ENCODE measurements around the gene PLXNB3.
A peak's percentile ranks its signal among the peaks of the same experiment; 100 is the strongest.
"Not testable (repeated sequence)": the region's sequence is repeated elsewhere in the genome, so short reads cannot be mapped to it uniquely, and the experiment has no call there.

PLXNB3 gene

GRCh38 chrX:153763989-153764755, at the start of gene PLXNB3:
TSS of gene PLXNB3 (plus strand) at chrX:153764249. CDS start at chrX:153765536, 1,287 bp downstream.
- DNase-seq (ENCODE audit: low read depth) = peak; percentile 60

- no peak for DNase-seq (ENCODE audit: low read depth)
These were observed 49.8 kb upstream of the PLXNB3 start for GRCh38 chrX:153714256-153714655.

DNA sequence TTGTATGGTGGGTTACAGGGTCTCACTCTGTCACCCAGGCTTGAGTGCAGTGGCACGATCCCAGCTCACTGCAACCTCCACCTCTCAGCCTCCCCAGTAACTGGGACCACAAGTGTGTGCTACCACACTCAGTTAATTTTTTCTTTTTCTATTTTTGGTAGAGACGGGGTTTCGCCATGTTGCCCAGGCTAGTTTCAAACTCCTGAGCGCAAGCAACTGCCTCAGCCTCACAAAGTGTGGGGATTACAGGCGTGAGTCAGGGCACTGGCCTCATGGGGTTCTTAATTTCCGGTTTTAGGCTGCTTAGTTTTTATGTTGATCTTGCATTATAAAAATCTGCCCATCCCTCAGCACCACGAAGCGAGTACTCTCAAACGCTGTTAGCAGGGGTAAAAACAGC, 46.6 kb upstream of the PLXNB3 start:
- no peak for DNase-seq (ENCODE audit: low read depth)

DNA sequence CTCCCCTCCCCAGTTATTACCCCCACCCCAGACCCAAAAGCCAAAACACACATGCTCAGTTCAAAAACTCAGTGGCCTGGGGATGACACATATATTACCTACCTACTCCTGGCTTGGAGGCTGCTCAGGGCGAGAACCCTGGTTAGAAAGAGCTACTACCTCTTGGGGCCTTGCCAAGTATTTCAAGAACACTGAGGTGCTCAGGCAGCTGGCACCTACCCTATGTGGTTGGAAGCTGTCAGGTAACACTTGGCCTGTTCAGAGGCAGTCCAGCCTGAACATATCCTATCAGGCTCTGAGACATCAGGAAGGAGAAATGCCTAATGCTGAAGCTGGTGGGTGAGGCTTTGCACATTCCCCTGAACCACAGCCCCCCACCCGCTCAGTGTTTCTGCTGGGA, 44.8 kb upstream of the PLXNB3 start:
- DNase-seq (ENCODE audit: low read depth) = no peak

- DNase-seq (ENCODE audit: low read depth) = no peak
These were observed 44.3 kb upstream of the PLXNB3 start for GRCh38 chrX:153719701-153720100.

DNA sequence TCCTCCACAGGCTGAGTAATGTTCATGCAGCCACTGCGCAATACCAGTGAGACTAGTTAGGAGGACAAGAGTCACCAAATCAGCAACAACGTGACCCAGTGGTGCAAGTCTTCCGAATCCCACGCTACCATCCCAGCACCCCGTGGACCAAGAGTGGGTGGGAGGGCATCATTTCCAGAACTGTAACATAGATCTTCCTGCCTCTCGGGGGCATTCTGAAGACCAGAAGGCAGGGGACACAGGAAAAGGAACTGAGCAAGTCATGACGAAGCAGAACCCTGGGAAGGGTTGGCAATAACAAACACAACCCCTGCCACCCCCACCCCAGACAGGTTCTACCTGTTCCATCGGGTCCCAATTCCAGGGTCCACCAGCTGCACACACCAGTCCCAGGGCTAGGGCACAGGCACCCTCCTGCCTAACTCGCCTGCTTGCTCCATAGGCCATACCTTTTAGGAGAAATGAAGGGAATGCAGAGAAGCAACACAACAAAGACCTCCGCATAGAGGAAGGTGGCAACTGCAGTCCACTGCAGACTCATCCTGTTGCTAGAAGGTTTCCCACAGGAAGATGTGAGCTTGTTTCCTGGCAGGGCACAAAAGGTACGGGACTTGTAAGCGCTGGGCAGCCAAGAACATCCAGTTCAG, 41.2 kb upstream of the PLXNB3 start:
- DNase-seq (ENCODE audit: low read depth) = no peak

- DNase-seq (ENCODE audit: low read depth) = peak; percentile 37
These were observed 40.4 kb upstream of the PLXNB3 start for GRCh38 chrX:153723351-153724251.

GRCh38 chrX:153724252-153725038, 39.6 kb upstream of the PLXNB3 start, which contains the start of the genes ABCD1 and BCAP31:
TSS of gene ABCD1 (plus strand) at chrX:153724856. CDS start at chrX:153725267, 411 bp downstream.
TSS of gene BCAP31 (minus strand) at chrX:153724387. CDS start at chrX:153723244, 1,143 bp downstream.
- DNase-seq (ENCODE audit: low read depth) = peak; percentile 66

DNA sequence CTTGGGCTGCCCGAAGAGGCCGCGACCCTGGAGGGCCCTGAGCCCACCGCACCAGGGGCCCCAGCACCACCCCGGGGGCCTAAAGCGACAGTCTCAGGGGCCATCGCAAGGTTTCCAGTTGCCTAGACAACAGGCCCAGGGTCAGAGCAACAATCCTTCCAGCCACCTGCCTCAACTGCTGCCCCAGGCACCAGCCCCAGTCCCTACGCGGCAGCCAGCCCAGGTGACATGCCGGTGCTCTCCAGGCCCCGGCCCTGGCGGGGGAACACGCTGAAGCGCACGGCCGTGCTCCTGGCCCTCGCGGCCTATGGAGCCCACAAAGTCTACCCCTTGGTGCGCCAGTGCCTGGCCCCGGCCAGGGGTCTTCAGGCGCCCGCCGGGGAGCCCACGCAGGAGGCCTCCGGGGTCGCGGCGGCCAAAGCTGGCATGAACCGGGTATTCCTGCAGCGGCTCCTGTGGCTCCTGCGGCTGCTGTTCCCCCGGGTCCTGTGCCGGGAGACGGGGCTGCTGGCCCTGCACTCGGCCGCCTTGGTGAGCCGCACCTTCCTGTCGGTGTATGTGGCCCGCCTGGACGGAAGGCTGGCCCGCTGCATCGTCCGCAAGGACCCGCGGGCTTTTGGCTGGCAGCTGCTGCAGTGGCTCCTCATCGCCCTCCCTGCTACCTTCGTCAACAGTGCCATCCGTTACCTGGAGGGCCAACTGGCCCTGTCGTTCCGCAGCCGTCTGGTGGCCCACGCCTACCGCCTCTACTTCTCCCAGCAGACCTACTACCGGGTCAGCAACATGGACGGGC, 38.8 kb upstream of the PLXNB3 start:
- DNase-seq (ENCODE audit: low read depth) = no peak

- no peak for DNase-seq (ENCODE audit: low read depth)
These were observed 38.2 kb upstream of the PLXNB3 start for GRCh38 chrX:153725832-153726285.

DNA sequence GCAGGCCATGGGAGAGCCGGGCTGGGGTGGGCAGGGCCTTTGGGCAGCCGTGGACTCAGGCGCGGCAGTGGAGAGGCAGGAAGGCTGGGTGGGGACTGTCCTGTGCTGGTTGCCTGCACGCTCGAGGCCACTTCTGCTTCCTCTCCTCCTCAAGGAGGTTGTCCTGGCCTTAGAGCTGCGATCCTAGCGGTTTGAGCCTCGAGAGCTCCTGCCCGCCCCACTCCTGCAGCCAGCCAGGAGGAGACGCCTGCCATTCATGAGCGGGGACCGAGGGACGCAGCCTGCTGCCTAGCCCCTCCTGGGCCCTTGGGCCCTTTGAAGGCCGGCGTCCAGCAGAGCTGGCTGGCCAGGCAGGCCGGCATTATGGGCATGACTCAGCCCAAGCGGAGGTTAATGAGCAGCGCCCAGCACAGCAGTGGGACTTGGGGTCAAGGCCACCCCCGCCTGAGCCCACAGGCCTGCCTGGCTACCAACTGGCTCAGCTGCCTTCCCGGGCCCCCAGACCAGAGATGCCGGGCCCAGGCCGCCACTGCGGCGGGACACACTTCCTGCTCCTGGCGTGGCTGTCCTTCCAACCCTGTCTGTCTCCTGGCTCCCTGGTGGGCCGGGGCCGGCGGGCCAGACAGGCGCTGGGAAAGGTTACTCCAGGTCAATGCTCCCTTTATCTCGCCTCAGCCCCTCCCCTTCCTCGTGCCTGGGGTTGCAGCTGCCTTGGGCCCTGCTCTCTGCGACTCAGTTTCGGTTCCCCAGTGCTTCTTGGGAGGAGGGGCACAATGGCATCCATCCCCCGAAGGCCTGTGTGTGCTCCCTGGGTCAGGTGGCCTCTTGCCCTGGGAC, 37.5 kb upstream of the PLXNB3 start:
- peak; percentile 54 for DNase-seq (ENCODE audit: low read depth)

GRCh38 chrX:153727123-153727931, 36.7 kb upstream of the PLXNB3 start:
- peak; percentile 27 for DNase-seq (ENCODE audit: low read depth)

- DNase-seq (ENCODE audit: low read depth) = no peak
These were observed 36.0 kb upstream of the PLXNB3 start for GRCh38 chrX:153728095-153728494.

DNA sequence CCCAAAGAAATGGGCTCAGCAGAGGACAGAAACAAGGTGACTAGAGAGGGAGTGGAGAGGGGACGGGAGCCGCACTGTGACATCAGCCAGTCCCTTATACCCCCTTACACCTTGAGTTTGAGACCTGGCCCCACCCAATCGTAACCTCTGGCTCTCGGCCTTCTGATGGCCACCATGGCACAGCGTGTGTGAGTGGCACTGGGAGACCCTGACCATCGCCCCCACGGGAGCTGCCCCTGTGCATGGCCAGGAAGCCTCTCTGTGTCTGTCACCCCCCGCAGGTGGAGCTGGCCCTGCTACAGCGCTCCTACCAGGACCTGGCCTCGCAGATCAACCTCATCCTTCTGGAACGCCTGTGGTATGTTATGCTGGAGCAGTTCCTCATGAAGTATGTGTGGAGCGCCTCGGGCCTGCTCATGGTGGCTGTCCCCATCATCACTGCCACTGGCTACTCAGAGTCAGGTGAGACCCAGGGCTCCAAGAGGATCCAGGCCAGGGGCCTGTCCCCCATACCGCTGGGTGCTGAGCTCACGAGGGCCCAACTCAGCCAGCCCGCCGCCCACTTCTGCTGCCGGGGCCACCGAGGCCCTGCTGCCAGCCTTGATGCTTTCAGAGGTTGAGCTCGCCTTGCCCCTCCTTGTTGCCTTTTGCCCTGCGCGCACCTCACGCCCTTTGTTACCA, 35.0 kb upstream of the PLXNB3 start:
- DNase-seq (ENCODE audit: low read depth) = no peak

DNA sequence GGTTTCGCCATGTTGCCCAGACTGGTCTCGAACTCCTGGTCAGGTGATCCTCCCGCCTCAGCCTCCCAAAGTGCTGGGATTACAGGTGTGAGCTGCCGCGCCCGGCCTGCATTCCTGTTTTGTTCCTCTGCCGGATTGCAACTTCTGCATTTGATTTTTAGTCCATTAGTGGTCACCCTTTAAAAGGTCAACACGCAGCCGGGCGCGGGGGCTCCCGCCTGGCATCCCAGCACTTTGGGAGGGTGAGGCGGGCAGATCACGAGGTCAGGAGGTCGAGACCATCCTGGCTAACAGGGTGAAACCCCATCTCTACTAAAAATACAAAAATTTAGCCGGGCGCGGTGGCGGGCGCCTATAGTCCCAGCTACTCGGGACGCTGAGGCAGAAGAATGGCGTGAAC, 33.9 kb upstream of the PLXNB3 start:
- not testable (repeated sequence) for DNase-seq (ENCODE audit: low read depth)

GRCh38 chrX:153731117-153731844, 32.8 kb upstream of the PLXNB3 start:
- DNase-seq (ENCODE audit: low read depth) = peak; percentile 67

GRCh38 chrX:153731845-153732215, 32.2 kb upstream of the PLXNB3 start:
- DNase-seq (ENCODE audit: low read depth) = no peak

GRCh38 chrX:153732401-153732800, 31.6 kb upstream of the PLXNB3 start:
- no peak for DNase-seq (ENCODE audit: low read depth)
